Panc1 (cell line): ENCODE measurements around the gene MAEA. TPM values are rescaled to one million over a fixed set of nuclear protein-coding genes. Genes with fewer than 3 reads are reported as not detected.

Experiments
- ATAC-seq: fragments of 200-7000 bp; cut with Tn5 transposase; 2 replicates; pipeline ENCODE4 v1.9.1; 2020; ENCODE audit warnings: mild to moderate bottlenecking, moderate library complexity
- BruUV-seq: library from RNA; stranded (reverse); fragments of 400-500 nt; replicated peaks from 2 replicates; lab custom pipeline; 2021; lab: Mats Ljungman, UMichigan
- CTCF ChIA-PET: fragments of 300-600 bp; sonication (Branson Sonifier 250); formaldehyde crosslinking; loops from one replicate; lab custom pipeline; 2022; ENCODE audit warnings: antibody characterized with exemption; lab: Charles Lee
- POLR2A ChIA-PET: fragments of 300-600 bp; sonication (Branson Sonifier 250); formaldehyde crosslinking; loops from one replicate; lab custom pipeline; 2022; ENCODE audit warnings: antibody characterized with exemption; lab: Charles Lee
- DNase-seq: peaks from one replicate; pipeline ENCODE4 v3.0.0-alpha.2; 2010; ENCODE audit warnings: low read depth, low spot score
- H3K27ac ChIP-seq: 2 replicates; pipeline ENCODE4 v1.5.1; 2011; ENCODE audit warnings: mild to moderate bottlenecking, low read length, inconsistent platforms
- H3K27me3 ChIP-seq: fragments of 200-500 bp; sonication (Bioruptor generic); 2 replicates; pipeline ENCODE4 v1.6.0; 2014; ENCODE audit warnings: low read length, inconsistent platforms; ENCODE audit not compliant: control insufficient read depth, insufficient read depth
- H3K36me3 ChIP-seq: fragments of 200-500 bp; sonication (Bioruptor generic); 2 replicates; pipeline ENCODE4 v1.5.1; 2014; ENCODE audit warnings: inconsistent platforms, mild to moderate bottlenecking, low read length, moderate library complexity; ENCODE audit not compliant: control insufficient read depth, insufficient read depth
- H3K4me1 ChIP-seq: 2 replicates; pipeline ENCODE4 v1.5.1; 2011; ENCODE audit warnings: inconsistent platforms, mild to moderate bottlenecking, low read length, moderate library complexity; ENCODE audit not compliant: control insufficient read depth, insufficient read depth
- H3K4me3 ChIP-seq, 2 experiments: 2 replicates each; pipeline ENCODE4 v1.5.1; 2011 to 2012; ENCODE audit warnings: low read depth in 2 of 2, low read length in 2 of 2, mild to moderate bottlenecking in 2 of 2, inconsistent platforms in 1 of 2, moderate library complexity in 1 of 2
- H3K9me3 ChIP-seq: fragments of 200-500 bp; sonication (Bioruptor generic); 2 replicates; pipeline ENCODE4 v1.5.1; 2014; ENCODE audit warnings: low read depth, mild to moderate bottlenecking, inconsistent platforms, low read length, moderate library complexity; ENCODE audit not compliant: control insufficient read depth, insufficient read depth
- POLR2AphosphoS5 ChIP-seq: IDR thresholded peaks from 2 replicates; pipeline ENCODE4 v1.6.1; 2012; ENCODE audit warnings: mild to moderate bottlenecking, low read depth, low read length, moderate library complexity
- REST ChIP-seq, 2 experiments: IDR thresholded peaks; 2 replicates each; pipeline ENCODE4 v1.6.1; 2011 to 2012; ENCODE audit warnings: low read depth in 2 of 2, control low read depth in 1 of 2, low read length in 1 of 2, mild to moderate bottlenecking in 1 of 2, moderate library complexity in 1 of 2; ENCODE audit not compliant: insufficient read depth in 1 of 2
- SIN3A ChIP-seq: IDR thresholded peaks from 2 replicates; pipeline ENCODE4 v1.6.1; 2012; ENCODE audit warnings: low read depth, mild to moderate bottlenecking, low read length, moderate library complexity, borderline replicate concordance; ENCODE audit not compliant: insufficient read depth
- TCF7L2 ChIP-seq: IDR thresholded peaks from 2 replicates; pipeline ENCODE4 v1.6.1; 2011; ENCODE audit warnings: mild to moderate bottlenecking, low read depth, low read length, inconsistent platforms
- in situ Hi-C: cut with HindIII; loops from 2 replicates; pipeline ENCODE4 v1.10.0; 2016; ENCODE audit warnings: low sequenced_read_pairs, low pct_unique_long_range_greater_than_20kb
- intact Hi-C: fragments of 100-400 bp; cut with micrococcal nuclease; formaldehyde crosslinking; loops from one replicate; pipeline ENCODE4 v1.10.0; 2022; ENCODE audit not compliant: unreplicated experiment
- total RNA-seq: library from RNA; stranded (reverse); gene quantifications from one replicate; pipeline ENCODE4 v1.2.1, GENCODE V29; 2021; ENCODE audit not compliant: unreplicated experiment
- TF ChIP-seq, protein P1 (sequence below): fragments of 450-650 bp; IDR thresholded peaks from 2 replicates; pipeline ENCODE4 v1.5.1; 2017; ENCODE audit warnings: mild to moderate bottlenecking

Gene MAEA
- total RNA-seq, 1 experiment from 2014 or later = 62.3 TPM

DNA sequence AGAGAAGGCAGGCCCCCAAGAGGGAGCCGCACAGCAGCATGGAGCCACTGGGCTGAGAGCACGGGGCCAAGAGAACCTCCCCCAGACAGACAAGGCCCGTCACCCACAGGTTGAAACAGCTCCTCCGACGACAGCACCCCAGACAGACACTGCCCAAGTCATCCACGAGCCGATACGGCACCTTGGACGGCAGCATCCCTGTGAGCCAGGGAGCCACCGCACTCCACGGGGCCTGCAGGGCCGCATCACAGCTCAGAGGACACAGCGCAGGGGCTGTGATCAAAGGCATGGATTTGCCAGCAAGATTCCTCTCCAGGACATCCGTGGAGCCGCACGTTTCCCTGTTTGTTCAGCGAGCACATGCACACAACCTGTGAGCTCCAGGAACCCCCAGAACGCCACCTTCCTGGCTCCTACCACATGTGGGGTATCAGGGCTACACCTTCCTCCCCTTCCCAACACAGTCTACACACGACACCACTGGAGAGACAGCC is 44.7 kb upstream of the MAEA start:
- ChIA-PET POLR2A (no interaction called here), CTCF (interaction anchor here (0.5 kb wide), 1 partner anchor 58 kb away, joined by 3 read pairs; no protein-coding TSS in a partner anchor)
- Histone ChIP-seq H3K27me3 (no peaks in the 10 kb centered on the region), H3K9me3 (peaks cover 2% of the 10 kb centered on the region; the same call in 1 of the 2 replicates), H3K36me3 (peaks cover 2% of the 10 kb centered on the region; the same call in 1 of the 2 replicates), H3K27ac (no peak overlapping the region), H3K4me1 (peaks cover 13% of the 10 kb centered on the region), H3K4me3 (no peak overlapping the region)
- DNase-seq = no peak
- ATAC-seq = no peak
- intact Hi-C loops = no loop called here
- no TSS peak for BruUV-seq
- TF ChIP-seq REST (IDR thresholded peaks at IDR 0.05; ENCODE audit: insufficient read depth in 1 of 2, low read depth in 2 of 2, low read length in 1 of 2) (no peak), POLR2AphosphoS5 (no peak), TCF7L2 (no peak), SIN3A (no peak)
- TF ChIP-seq, protein P1, sequence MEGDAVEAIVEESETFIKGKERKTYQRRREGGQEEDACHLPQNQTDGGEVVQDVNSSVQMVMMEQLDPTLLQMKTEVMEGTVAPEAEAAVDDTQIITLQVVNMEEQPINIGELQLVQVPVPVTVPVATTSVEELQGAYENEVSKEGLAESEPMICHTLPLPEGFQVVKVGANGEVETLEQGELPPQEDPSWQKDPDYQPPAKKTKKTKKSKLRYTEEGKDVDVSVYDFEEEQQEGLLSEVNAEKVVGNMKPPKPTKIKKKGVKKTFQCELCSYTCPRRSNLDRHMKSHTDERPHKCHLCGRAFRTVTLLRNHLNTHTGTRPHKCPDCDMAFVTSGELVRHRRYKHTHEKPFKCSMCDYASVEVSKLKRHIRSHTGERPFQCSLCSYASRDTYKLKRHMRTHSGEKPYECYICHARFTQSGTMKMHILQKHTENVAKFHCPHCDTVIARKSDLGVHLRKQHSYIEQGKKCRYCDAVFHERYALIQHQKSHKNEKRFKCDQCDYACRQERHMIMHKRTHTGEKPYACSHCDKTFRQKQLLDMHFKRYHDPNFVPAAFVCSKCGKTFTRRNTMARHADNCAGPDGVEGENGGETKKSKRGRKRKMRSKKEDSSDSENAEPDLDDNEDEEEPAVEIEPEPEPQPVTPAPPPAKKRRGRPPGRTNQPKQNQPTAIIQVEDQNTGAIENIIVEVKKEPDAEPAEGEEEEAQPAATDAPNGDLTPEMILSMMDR = no peak
- in situ Hi-C loops = no loop called here

DNA sequence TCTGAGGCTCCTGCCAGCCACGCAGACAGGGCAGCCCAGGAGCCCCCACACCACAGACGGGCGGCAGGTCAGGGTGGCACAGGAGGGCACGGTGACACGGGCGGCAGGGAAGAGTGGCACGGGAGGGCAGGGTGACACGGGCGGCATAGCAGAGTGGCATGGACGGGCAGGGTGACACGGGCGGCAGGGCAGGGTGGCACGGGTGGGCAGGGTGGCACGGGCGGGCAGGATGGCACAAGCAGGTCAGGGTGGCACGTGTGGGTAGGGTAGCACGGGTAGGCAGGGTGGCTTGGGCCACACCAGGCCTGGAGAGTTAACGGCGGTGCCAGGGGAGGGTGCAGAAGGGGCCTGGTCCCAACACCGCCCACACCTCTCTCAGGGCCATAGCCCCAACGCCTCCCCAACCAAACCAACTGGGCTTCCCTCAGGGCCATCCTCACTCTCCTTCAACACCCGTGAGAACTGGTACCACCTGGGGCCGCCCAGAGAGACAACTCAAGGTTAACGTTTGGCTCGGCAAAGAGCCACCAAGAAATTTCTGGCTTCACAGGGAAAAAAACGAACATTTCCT is 44.1 kb upstream of the MAEA start:
- in situ Hi-C loops (no loop called here), intact Hi-C loops (no loop called here)
- no peak for ATAC-seq
- Histone ChIP-seq H3K4me3 (no peak overlapping the region), H3K4me1 (peaks cover 13% of the 10 kb centered on the region), H3K27ac (no peak overlapping the region), H3K36me3 (peaks cover 2% of the 10 kb centered on the region; the same call in 1 of the 2 replicates), H3K27me3 (no peaks in the 10 kb centered on the region), H3K9me3 (peaks cover 7% of the 10 kb centered on the region; the same call in 1 of the 2 replicates)
- TF ChIP-seq POLR2AphosphoS5 (no peak), SIN3A (no peak), REST (IDR thresholded peaks at IDR 0.05; ENCODE audit: insufficient read depth in 1 of 2, low read depth in 2 of 2, low read length in 1 of 2) (no peak), TCF7L2 (no peak)
- TF ChIP-seq, protein P1 = no peak
- no peak for DNase-seq
- no TSS peak for BruUV-seq
- POLR2A ChIA-PET = no interaction called here
- CTCF ChIA-PET = no interaction called here
